Endothelial cell of umbilical vein (primary cell): ENCODE data around the gene TAOK2. TPM values are rescaled to one million over a fixed set of nuclear protein-coding genes. Genes with fewer than 3 reads are reported as not detected.

Experiments
- BruUV-seq: library from RNA; stranded (reverse); fragments of 400-500 nt; replicated peaks from 2 replicates; lab custom pipeline; 2021; lab: Mats Ljungman, UMichigan
- CTCF ChIA-PET: fragments of 300-600, 350-600 bp; sonication (Branson Sonifier 250); formaldehyde crosslinking; loops from one replicate; lab custom pipeline; 2021; ENCODE audit warnings: antibody characterized with exemption, inconsistent platforms; lab: Charles Lee
- POLR2A ChIA-PET: fragments of 300-600, 350-600 bp; sonication (Branson Sonifier 250); formaldehyde crosslinking; loops from one replicate; lab custom pipeline; 2021; ENCODE audit warnings: antibody characterized with exemption, inconsistent platforms; lab: Charles Lee
- DNase-seq: peaks from one replicate; pipeline ENCODE4 v3.0.0-alpha.2; 2011; ENCODE audit warnings: low read depth, low spot score
- FAIRE-seq: peaks from 2 replicates; lab custom pipeline; 2011; peaks lifted over from hg19 to GRCh38; lab: Jason Lieb, UNC
- H2AFZ ChIP-seq: 2 replicates; pipeline ENCODE4 v1.6.0; 2012; ENCODE audit warnings: low read depth, low read length, control low read depth, inconsistent platforms
- H3K27ac ChIP-seq: 2 replicates; pipeline ENCODE4 v1.5.1; 2011; ENCODE audit warnings: low read depth, mild to moderate bottlenecking, control low read depth, low read length, moderate library complexity; ENCODE audit not compliant: insufficient read depth
- H3K27me3 ChIP-seq, 2 experiments: 2 replicates each; pipeline versions ENCODE4 v1.6.0 to v1.6.1; 2011; ENCODE audit warnings: low read length in 2 of 2, mixed read lengths in 1 of 2; ENCODE audit not compliant: control insufficient read depth in 2 of 2, insufficient read depth in 2 of 2
- H3K36me3 ChIP-seq, 2 experiments: 2 replicates in 1 of 2; 3 replicates in 1 of 2; pipeline ENCODE4 v1.5.1; 2011; ENCODE audit warnings: low read length in 2 of 2, mild to moderate bottlenecking in 1 of 2, moderate library complexity in 1 of 2; ENCODE audit not compliant: control insufficient read depth in 2 of 2, insufficient read depth in 2 of 2; ENCODE audit errors: extremely low read depth in 1 of 2
- H3K4me1 ChIP-seq: 3 replicates; pipeline ENCODE4 v1.5.1; 2011; ENCODE audit warnings: mild to moderate bottlenecking, low read length; ENCODE audit not compliant: control insufficient read depth, insufficient read depth; ENCODE audit errors: extremely low read depth
- H3K4me2 ChIP-seq: 2 replicates; pipeline ENCODE4 v1.6.1; 2011; ENCODE audit warnings: low read length, control low read depth, mixed read lengths; ENCODE audit not compliant: insufficient read depth
- H3K4me3 ChIP-seq, 3 experiments: fragments of 200-600 bp in 1 of 3; sonication (generic), shearing (Covaris generic) in 1 of 3; replicated peaks in 1 of 3; 2 replicates each; pipeline ENCODE4 v1.5.1; 2011 to 2016; ENCODE audit warnings: control low read depth in 3 of 3, low read length in 3 of 3, mild to moderate bottlenecking in 2 of 3, inconsistent platforms in 1 of 3, low read depth in 1 of 3, moderate library complexity in 1 of 3; ENCODE audit not compliant: insufficient read depth in 1 of 3
- H3K79me2 ChIP-seq: 2 replicates; pipeline ENCODE4 v1.6.0; 2012; ENCODE audit warnings: low read length, inconsistent platforms; ENCODE audit not compliant: control insufficient read depth, insufficient read depth
- H3K9ac ChIP-seq: replicated peaks from 2 replicates; pipeline ENCODE3; 2011; ENCODE audit warnings: low read length, control low read depth; ENCODE audit not compliant: insufficient read depth; ENCODE audit errors: extremely low read depth
- H3K9me1 ChIP-seq: replicated peaks from 3 replicates; pipeline ENCODE4 v1.6.0; 2011; ENCODE audit warnings: mild to moderate bottlenecking, low read length; ENCODE audit not compliant: control insufficient read depth, insufficient read depth; ENCODE audit errors: extremely low read depth
- H3K9me3 ChIP-seq: replicated peaks from 2 replicates; pipeline ENCODE4 v1.5.1; 2012; ENCODE audit warnings: low read length, inconsistent platforms; ENCODE audit not compliant: control insufficient read depth, insufficient read depth
- H4K20me1 ChIP-seq: replicated peaks from 2 replicates; pipeline ENCODE3; 2011; ENCODE audit warnings: mild to moderate bottlenecking, low read length; ENCODE audit not compliant: control insufficient read depth, insufficient read depth; ENCODE audit errors: extremely low read depth
- CTCF ChIP-seq, 2 donors: IDR thresholded peaks; 1 replicate in 1 of 2; 2 replicates in 1 of 2; pipeline ENCODE4 v1.5.1; 2011; ENCODE audit warnings: low read length in 2 of 2, mild to moderate bottlenecking in 2 of 2, moderate library complexity in 2 of 2, control low read depth in 1 of 2, inconsistent platforms in 1 of 2, low read depth in 1 of 2; ENCODE audit not compliant: insufficient read depth in 1 of 2; ENCODE audit errors: extremely low read depth in 1 of 2
- EZH2 ChIP-seq: IDR thresholded peaks from 2 replicates; pipeline ENCODE4 v1.6.1; 2012; ENCODE audit warnings: borderline replicate concordance, low read depth, mild to moderate bottlenecking, moderate library complexity, low read length, inconsistent platforms; ENCODE audit not compliant: severe bottlenecking
- FOS ChIP-seq: IDR thresholded peaks from 2 replicates; pipeline ENCODE4 v1.6.1; 2011; ENCODE audit warnings: mild to moderate bottlenecking, low read length, moderate library complexity, borderline replicate concordance; ENCODE audit not compliant: insufficient read depth
- GATA2 ChIP-seq: IDR thresholded peaks from 2 replicates; pipeline ENCODE4 v1.7.0; 2011; ENCODE audit warnings: low read depth, mild to moderate bottlenecking, moderate library complexity, mixed read lengths, low read length; ENCODE audit not compliant: insufficient read length, insufficient read depth
- JUN ChIP-seq: IDR thresholded peaks from 2 replicates; pipeline ENCODE4 v1.6.1; 2011; ENCODE audit warnings: borderline replicate concordance, low read depth; ENCODE audit not compliant: insufficient read length, insufficient read depth
- MYC ChIP-seq: IDR thresholded peaks from one replicate; pipeline ENCODE4 v1.6.1; 2011; ENCODE audit warnings: mild to moderate bottlenecking, low read depth, low read length
- POLR2A ChIP-seq: IDR thresholded peaks from 2 replicates; pipeline ENCODE4 v1.6.1; 2012; ENCODE audit warnings: low read depth, mild to moderate bottlenecking, control low read depth, low read length
- POLR2AphosphoS5 ChIP-seq: IDR thresholded peaks from 2 replicates; pipeline ENCODE4 v1.6.1; 2012; ENCODE audit warnings: low read depth, mild to moderate bottlenecking, control low read depth, low read length, moderate library complexity; ENCODE audit not compliant: insufficient read depth
- dilution Hi-C: fragments of 300-500 bp; cut with MboI; formaldehyde crosslinking; loops from one replicate; pipeline ENCODE4 v1.15.0; 2019; ENCODE audit warnings: low sequenced_read_pairs; ENCODE audit not compliant: extremely low pct_ligation_motif_present
- intact Hi-C: fragments of 100-400 bp; cut with micrococcal nuclease; formaldehyde crosslinking; loops from one replicate; pipeline ENCODE4 v1.10.0; 2022
- polyA plus RNA-seq, 4 experiments: library from polyadenylated mRNA; depleted of rRNA in 3 of 4; stranded (reverse) in 3 of 4; unstranded in 1 of 4; fragments of >200 nt; gene quantifications; 2 replicates each; pipeline versions ENCODE4 v1.2.1 to v1.2.3, GENCODE V29; 2011 to 2012; ENCODE audit warnings: missing spikeins in 1 of 4
- total RNA-seq: library from RNA; stranded (reverse); gene quantifications from 2 replicates; pipeline ENCODE4 v1.2.3, GENCODE V29; 2021
- TF ChIP-seq, protein P1 (sequence below): IDR thresholded peaks from 2 replicates; pipeline ENCODE4 v1.6.1; 2011; ENCODE audit not compliant: insufficient read depth, insufficient read length

TAOK2 gene
- total and polyA plus RNA-seq, 2 donors (not counting 3 experiments of a cell fraction or from before 2014, with no cell fraction given) = 52.8 to 114 TPM

- no peak overlapping the region for H3K4me3 ChIP-seq
- H3K27me3 ChIP-seq = no peaks in the 10 kb centered on the region
- DNase-seq = no peak
- no peaks in the 10 kb centered on the region for H3K9me1 ChIP-seq
- no peak overlapping the region for H3K9ac ChIP-seq
- H3K9me3 ChIP-seq = no peaks in the 10 kb centered on the region
- CTCF ChIA-PET = interaction anchor here (1.5 to 3.4 kb wide), 5 partner anchors 13 to 319 kb away, joined by 3 to 17 read pairs (median 6); partner anchors contain the start of genes PAGR1 and TLCD3B
- POLR2A ChIA-PET = no interaction called here
- no peak overlapping the region for H3K4me2 ChIP-seq
- no peak overlapping the region for H2AFZ ChIP-seq
- dilution Hi-C loops (no loop called here), intact Hi-C loops (no loop called here)
- TF ChIP-seq CTCF (IDR thresholded peaks at IDR 0.05; ENCODE audit: extremely low read depth in 1 of 2, insufficient read depth in 1 of 2, low read depth in 1 of 2, low read length in 2 of 2) (no peak), POLR2A (no peak), MYC (no peak), POLR2AphosphoS5 (no peak), FOS (no peak), EZH2 (no peak), GATA2 (no peak), JUN (no peak)
- TF ChIP-seq, protein P1, sequence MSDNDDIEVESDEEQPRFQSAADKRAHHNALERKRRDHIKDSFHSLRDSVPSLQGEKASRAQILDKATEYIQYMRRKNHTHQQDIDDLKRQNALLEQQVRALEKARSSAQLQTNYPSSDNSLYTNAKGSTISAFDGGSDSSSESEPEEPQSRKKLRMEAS = no peak
- H3K27ac ChIP-seq = no peak overlapping the region
- no peaks in the 10 kb centered on the region for H3K4me1 ChIP-seq
- no peak for FAIRE-seq
- H4K20me1 ChIP-seq = no peaks in the 10 kb centered on the region
- no peaks in the 10 kb centered on the region for H3K36me3 ChIP-seq
- no TSS peak for BruUV-seq
- no peaks in the 10 kb centered on the region for H3K79me2 ChIP-seq
These were observed 45.1 kb downstream of the TAOK2 start for GRCh38 chr16:30018731-30019158.
